HepG2 (cell line): Measurements from ENCODE around the gene HK2. TPM values are rescaled to one million over a fixed set of nuclear protein-coding genes. Genes with fewer than 3 reads are reported as not detected.

ENCODE experiments used
- GPBP1L1 ChIP-seq: sonication (generic); formaldehyde crosslinking; IDR thresholded peaks from 2 replicates; pipeline ENCODE4 v1.5.0; 2020; ENCODE audit warnings: mild to moderate bottlenecking, missing genetic modification reagents
- KLF11 ChIP-seq: IDR thresholded peaks from 2 replicates; pipeline ENCODE4 v1.6.1; 2016; ENCODE audit warnings: missing compliant biosample characterization
- MED1 ChIP-seq: sonication (generic); formaldehyde crosslinking; IDR thresholded peaks from 2 replicates; pipeline ENCODE4 v1.4.0; 2020; ENCODE audit warnings: missing genetic modification reagents
- MZF1 ChIP-seq: sonication (generic); formaldehyde crosslinking; IDR thresholded peaks from 2 replicates; pipeline ENCODE4 v1.8.1; 2023; ENCODE audit warnings: mild to moderate bottlenecking, missing genetic modification reagents, borderline replicate concordance
- NR2F6 ChIP-seq, 2 experiments: IDR thresholded peaks; 2 replicates each; pipeline ENCODE4 v1.6.1; 2016; ENCODE audit warnings: antibody characterized with exemption in 1 of 2, mild to moderate bottlenecking in 1 of 2
- POLR2AphosphoS2 ChIP-seq: IDR thresholded peaks from 2 replicates; pipeline ENCODE4 v1.6.1; 2011; ENCODE audit warnings: low read depth, low read length, improper control_type of control experiment
- SOX13 ChIP-seq, 3 experiments: fragments of 450-650 bp in 1 of 3; sonication (generic) in 1 of 3; formaldehyde crosslinking in 1 of 3; IDR thresholded peaks in 2 of 3; conservative IDR thresholded peaks in 1 of 3; 2 replicates each; pipeline versions ENCODE4 v1.5.0 to v1.6.1; 2016 to 2020; ENCODE audit warnings: antibody characterized with exemption in 1 of 3, mild to moderate bottlenecking in 1 of 3, missing compliant biosample characterization in 1 of 3, missing genetic modification reagents in 1 of 3, moderate library complexity in 1 of 3
- SOX5 ChIP-seq: IDR thresholded peaks from 2 replicates; pipeline ENCODE4 v1.6.1; 2016; ENCODE audit warnings: borderline replicate concordance
- SP5 ChIP-seq: IDR thresholded peaks from 2 replicates; pipeline ENCODE4 v1.6.1; 2016; ENCODE audit warnings: low read depth, borderline replicate concordance
- SRY ChIP-seq: sonication (generic); formaldehyde crosslinking; IDR thresholded peaks from 2 replicates; pipeline ENCODE4 v1.8.0; 2022; ENCODE audit warnings: mild to moderate bottlenecking, missing genetic modification reagents
- ZNF138 ChIP-seq: sonication (generic); formaldehyde crosslinking; IDR thresholded peaks from 2 replicates; pipeline ENCODE4 v1.5.0; 2020; ENCODE audit warnings: mild to moderate bottlenecking, low read depth, missing genetic modification reagents
- ZNF281 ChIP-seq: sonication (generic); formaldehyde crosslinking; IDR thresholded peaks from 2 replicates; pipeline ENCODE4 v1.4.0; 2020; ENCODE audit warnings: missing genetic modification reagents, borderline replicate concordance
- ZNF556 ChIP-seq: sonication (generic); formaldehyde crosslinking; IDR thresholded peaks from 2 replicates; pipeline ENCODE4 v1.4.0; 2020; ENCODE audit warnings: mild to moderate bottlenecking, missing genetic modification reagents, borderline replicate concordance
- ZNF564 ChIP-seq: sonication (generic); formaldehyde crosslinking; IDR thresholded peaks from 2 replicates; pipeline ENCODE4 v1.8.1; 2023; ENCODE audit warnings: mild to moderate bottlenecking, missing genetic modification reagents
- ZNF570 ChIP-seq: sonication (generic); formaldehyde crosslinking; IDR thresholded peaks from 2 replicates; pipeline ENCODE4 v1.4.0; 2020; ENCODE audit warnings: mild to moderate bottlenecking, missing genetic modification reagents, borderline replicate concordance
- ZNF616 ChIP-seq: sonication (generic); formaldehyde crosslinking; IDR thresholded peaks from 2 replicates; pipeline ENCODE4 v1.5.0; 2020; ENCODE audit warnings: low read depth, mild to moderate bottlenecking, missing genetic modification reagents
- ZNF7 ChIP-seq: IDR thresholded peaks from 2 replicates; pipeline ENCODE4 v1.6.1; 2016; ENCODE audit warnings: missing biosample characterization, missing genetic modification reagents
- ZNF720 ChIP-seq: sonication (generic); formaldehyde crosslinking; IDR thresholded peaks from 2 replicates; pipeline ENCODE4 v1.4.0; 2020; ENCODE audit warnings: missing genetic modification reagents
- ZNF788 ChIP-seq: sonication (generic); formaldehyde crosslinking; IDR thresholded peaks from 2 replicates; pipeline ENCODE4 v1.5.0; 2020; ENCODE audit warnings: mild to moderate bottlenecking, missing genetic modification reagents, borderline replicate concordance
- ZNF790 ChIP-seq: sonication (generic); formaldehyde crosslinking; IDR thresholded peaks from 2 replicates; pipeline ENCODE4 v1.8.0; 2022; ENCODE audit warnings: missing genetic modification reagents, mild to moderate bottlenecking, borderline replicate concordance
- polyA plus RNA-seq, 8 experiments: library from polyadenylated mRNA; depleted of rRNA in 3 of 8; stranded (reverse) in 7 of 8; unstranded in 1 of 8; fragments of >200 nt; fragmentation: Illumina TruSeq in 4 of 8; extraction: Trizol in 4 of 8; gene quantifications; 2 replicates each; pipeline versions ENCODE4 v1.2.1 to v1.2.3, GENCODE V29; 2011 to 2016; ENCODE audit warnings: low read depth in 4 of 8, missing spikeins in 1 of 8, mixed read lengths in 1 of 8; ENCODE audit not compliant: insufficient read depth in 1 of 8
- total RNA-seq, 5 experiments: library from RNA; depleted of rRNA; stranded (reverse); fragments of >200 nt; fragmentation: Illumina TruSeq; extraction: Trizol; gene quantifications; 2 replicates each; pipeline ENCODE4 v1.2.3, GENCODE V29; 2016; ENCODE audit warnings: low read depth in 1 of 5
- TF ChIP-seq, protein P1 (sequence below): IDR thresholded peaks from 2 replicates; pipeline ENCODE4 v1.4.0; 2020; ENCODE audit warnings: mild to moderate bottlenecking, missing genetic modification reagents

The HK2 gene
- total and polyA plus RNA-seq, 2 of the 13 experiments (the other 11 are each of a cell fraction or from before 2014, with no cell fraction given), result 13.2 to 101 TPM

DNA sequence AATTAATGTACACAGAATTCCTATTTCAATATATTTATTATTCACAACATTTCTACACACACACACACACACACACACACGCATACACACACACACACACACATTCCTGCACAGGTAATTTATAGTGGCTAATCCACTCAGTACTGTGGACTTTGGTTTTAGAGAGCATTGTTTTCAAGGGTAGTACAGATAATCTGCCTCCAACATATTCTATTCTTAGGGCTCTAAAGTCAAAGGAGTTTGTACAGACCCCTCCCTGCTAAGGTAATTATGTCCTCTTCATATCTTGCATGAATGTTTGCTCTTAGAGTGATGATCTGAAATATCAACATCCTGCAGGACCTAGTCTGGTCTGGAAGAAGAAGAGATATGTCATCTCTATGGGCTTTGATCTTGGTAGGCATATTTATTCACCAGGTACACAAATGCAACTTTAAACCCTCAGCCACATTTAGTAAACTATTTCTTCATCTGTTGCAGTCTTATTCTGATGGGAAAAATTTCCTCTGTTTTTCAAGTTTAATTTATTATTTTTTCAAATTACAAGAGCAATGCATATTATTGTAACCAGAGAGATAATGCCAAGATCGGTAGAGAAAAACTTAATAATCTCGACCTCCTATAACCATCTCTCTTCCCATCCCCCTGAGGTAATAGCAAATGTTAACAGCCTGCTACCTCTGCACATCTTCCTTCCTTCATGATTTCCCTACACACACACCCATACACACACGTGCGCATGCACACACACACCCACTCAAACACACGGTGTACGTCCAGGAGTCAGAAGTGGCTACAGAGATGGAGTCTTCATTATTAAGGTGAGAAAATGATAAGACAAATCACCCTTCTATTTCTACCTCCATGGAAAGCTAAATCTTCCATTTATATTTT is 106.2 kb downstream of the HK2 start (continued):
- TF ChIP-seq ZNF281 (CRISPR knock-in tag) (peak; percentile 42; the same call in 1 of the 2 replicates), ZNF570 (CRISPR knock-in tag) (no peak), ZNF788 (CRISPR knock-in tag) (no peak), ZNF720 (no peak), SOX13 (IDR thresholded peaks at IDR 0.05) (peak; percentile 99), SOX13 (CRISPR knock-in tag; conservative IDR thresholded peaks at IDR 0.05 in 1 of 2, IDR thresholded peaks at IDR 0.05 in 1 of 2) (peak in 1 of 2 experiments; percentile 98; a peak in 2 of 4 replicates), ZNF564 (CRISPR knock-in tag) (peak; percentile 49; the same call in 1 of the 2 replicates), ZNF790 (no peak), NR2F6 (IDR thresholded peaks at IDR 0.05) (peak; percentile 81), NR2F6 (CRISPR knock-in tag; IDR thresholded peaks at IDR 0.05) (peak; percentile 76), SRY (CRISPR knock-in tag) (no peak), ZNF7 (CRISPR knock-in tag) (no peak), POLR2AphosphoS2 (no peak), KLF11 (CRISPR knock-in tag) (0 out of 2 replicates have a peak, but pooled peaks have one; percentile 17), MED1 (CRISPR knock-in tag) (peak; percentile 96), SP5 (peak; percentile 75; the same call in 1 of the 2 replicates), ZNF616 (CRISPR knock-in tag) (no peak), ZNF556 (peak; percentile 80; the same call in 1 of the 2 replicates), ZNF138 (CRISPR knock-in tag) (no peak), MZF1 (CRISPR knock-in tag) (no peak), GPBP1L1 (no peak), SOX5 (CRISPR knock-in tag) (peak; percentile 97)
- TF ChIP-seq, protein P1, sequence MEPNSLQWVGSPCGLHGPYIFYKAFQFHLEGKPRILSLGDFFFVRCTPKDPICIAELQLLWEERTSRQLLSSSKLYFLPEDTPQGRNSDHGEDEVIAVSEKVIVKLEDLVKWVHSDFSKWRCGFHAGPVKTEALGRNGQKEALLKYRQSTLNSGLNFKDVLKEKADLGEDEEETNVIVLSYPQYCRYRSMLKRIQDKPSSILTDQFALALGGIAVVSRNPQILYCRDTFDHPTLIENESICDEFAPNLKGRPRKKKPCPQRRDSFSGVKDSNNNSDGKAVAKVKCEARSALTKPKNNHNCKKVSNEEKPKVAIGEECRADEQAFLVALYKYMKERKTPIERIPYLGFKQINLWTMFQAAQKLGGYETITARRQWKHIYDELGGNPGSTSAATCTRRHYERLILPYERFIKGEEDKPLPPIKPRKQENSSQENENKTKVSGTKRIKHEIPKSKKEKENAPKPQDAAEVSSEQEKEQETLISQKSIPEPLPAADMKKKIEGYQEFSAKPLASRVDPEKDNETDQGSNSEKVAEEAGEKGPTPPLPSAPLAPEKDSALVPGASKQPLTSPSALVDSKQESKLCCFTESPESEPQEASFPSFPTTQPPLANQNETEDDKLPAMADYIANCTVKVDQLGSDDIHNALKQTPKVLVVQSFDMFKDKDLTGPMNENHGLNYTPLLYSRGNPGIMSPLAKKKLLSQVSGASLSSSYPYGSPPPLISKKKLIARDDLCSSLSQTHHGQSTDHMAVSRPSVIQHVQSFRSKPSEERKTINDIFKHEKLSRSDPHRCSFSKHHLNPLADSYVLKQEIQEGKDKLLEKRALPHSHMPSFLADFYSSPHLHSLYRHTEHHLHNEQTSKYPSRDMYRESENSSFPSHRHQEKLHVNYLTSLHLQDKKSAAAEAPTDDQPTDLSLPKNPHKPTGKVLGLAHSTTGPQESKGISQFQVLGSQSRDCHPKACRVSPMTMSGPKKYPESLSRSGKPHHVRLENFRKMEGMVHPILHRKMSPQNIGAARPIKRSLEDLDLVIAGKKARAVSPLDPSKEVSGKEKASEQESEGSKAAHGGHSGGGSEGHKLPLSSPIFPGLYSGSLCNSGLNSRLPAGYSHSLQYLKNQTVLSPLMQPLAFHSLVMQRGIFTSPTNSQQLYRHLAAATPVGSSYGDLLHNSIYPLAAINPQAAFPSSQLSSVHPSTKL, result peak; percentile 99
